GM13976 (cell line): ENCODE data around the gene CSF1.

Experiments
- DNase-seq: peaks from one replicate; pipeline ENCODE4 v3.0.0; 2012; ENCODE audit warnings: low spot score
- in situ Hi-C: fragments of 300-500 bp; cut with MboI; formaldehyde crosslinking; loops from one replicate; pipeline ENCODE4 v1.12.0; 2022; ENCODE audit warnings: low sequenced_read_pairs, mixed read lengths, inconsistent platforms; ENCODE audit not compliant: unreplicated experiment
- TF ChIP-seq, protein P1 (sequence below): IDR thresholded peaks from 2 replicates; pipeline ENCODE4 v1.5.1; 2012; ENCODE audit warnings: borderline replicate concordance, mild to moderate bottlenecking; ENCODE audit not compliant: insufficient read depth; ENCODE audit errors: extremely low read depth, missing control alignments, control extremely low read depth

CSF1 gene

DNA sequence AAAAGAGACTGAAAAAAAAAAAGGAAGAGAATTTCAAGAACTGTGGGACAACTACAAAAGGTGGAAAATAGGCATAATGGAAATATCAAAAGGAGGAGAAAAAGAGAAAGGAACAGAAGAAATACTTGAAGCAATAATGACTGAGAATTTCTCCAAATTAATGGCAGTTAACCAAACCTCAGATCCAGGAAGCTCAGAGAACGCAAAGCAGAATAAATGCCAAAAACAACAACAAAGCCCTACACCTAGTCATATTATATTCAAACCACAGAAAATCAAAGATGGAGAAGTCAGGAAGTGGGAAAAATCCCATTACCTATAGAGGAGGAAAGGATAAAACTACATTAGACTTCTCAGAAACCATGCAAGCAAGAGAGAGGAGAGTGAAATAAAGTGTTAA lies 53.2 kb downstream of the CSF1 start:
- in situ Hi-C loops: no loop called here
- TF ChIP-seq, protein P1, sequence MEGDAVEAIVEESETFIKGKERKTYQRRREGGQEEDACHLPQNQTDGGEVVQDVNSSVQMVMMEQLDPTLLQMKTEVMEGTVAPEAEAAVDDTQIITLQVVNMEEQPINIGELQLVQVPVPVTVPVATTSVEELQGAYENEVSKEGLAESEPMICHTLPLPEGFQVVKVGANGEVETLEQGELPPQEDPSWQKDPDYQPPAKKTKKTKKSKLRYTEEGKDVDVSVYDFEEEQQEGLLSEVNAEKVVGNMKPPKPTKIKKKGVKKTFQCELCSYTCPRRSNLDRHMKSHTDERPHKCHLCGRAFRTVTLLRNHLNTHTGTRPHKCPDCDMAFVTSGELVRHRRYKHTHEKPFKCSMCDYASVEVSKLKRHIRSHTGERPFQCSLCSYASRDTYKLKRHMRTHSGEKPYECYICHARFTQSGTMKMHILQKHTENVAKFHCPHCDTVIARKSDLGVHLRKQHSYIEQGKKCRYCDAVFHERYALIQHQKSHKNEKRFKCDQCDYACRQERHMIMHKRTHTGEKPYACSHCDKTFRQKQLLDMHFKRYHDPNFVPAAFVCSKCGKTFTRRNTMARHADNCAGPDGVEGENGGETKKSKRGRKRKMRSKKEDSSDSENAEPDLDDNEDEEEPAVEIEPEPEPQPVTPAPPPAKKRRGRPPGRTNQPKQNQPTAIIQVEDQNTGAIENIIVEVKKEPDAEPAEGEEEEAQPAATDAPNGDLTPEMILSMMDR: no peak
- DNase-seq: no peak

DNA sequence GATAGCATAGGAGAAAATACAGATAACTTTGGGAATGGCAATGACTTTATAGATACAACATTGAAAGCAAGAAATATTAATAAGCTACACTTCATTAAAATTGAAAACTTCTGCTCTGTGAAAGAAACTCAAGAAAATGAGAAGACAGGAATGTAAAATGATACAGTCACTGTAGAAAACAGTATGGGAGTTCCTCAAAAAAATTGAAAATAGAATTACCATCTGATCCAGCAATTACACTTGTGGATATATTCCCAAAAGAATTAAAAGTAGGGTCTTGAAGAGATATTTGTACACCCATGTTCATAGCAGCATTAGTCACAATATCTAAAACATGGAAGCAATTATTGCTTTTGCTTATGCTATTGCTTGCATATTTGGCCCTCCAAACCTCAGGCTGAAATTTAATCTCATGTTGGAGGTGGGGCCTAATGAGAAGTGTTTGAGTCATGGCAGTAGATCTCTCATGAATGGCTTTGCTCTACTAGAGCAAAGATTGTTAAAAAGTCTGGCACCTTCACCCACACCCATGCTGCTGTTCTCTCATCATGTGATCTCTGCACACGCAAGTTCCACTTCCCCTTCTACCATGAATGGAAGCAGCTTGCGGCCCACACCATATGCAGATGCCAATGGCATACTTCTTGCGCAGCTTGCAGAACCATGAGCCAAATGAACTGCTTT lies 58.6 kb downstream of the CSF1 start:
- DNase-seq: no peak
- in situ Hi-C loops: no loop called here
- TF ChIP-seq, protein P1: no peak

DNA sequence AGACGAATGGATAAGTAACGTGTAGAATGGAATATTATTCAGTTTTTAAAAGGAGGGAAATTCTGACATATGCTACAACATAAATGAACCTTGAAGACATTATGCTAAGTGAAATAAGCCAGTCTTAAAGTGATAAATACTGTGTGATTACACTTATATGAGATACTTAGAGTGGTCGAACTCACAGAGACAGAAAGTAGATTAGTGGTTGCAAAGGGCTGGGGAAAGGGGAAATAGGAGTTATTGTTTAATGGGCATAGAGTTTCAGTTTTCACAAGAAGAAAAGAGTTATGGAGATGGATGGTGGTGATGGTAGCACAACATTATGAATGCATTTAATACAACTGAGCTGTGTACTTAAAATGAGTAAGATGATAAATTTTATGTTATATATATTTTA lies 59.3 kb downstream of the CSF1 start:
- TF ChIP-seq, protein P1: no peak
- DNase-seq: no peak
- in situ Hi-C loops: no loop called here

DNA sequence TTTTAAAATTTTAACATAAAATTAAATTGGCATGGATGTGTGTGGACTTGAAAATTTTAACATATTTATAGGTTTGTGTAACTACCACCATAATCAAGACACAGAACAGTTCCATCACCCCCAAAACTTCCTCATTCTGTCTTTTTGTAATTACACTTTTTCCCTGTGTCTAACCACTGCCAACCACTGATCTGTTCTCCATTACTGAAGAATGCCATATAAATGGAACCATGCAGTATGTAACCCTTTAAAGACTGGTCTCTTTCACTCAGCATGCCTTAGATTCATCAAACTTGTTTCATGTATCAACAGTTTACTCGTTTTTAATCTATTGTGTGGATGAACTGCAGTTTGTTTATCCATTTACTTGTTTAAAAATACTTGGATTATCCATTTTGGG lies 60.9 kb downstream of the CSF1 start:
- DNase-seq: no peak
- TF ChIP-seq, protein P1: no peak
- in situ Hi-C loops: no loop called here

DNA sequence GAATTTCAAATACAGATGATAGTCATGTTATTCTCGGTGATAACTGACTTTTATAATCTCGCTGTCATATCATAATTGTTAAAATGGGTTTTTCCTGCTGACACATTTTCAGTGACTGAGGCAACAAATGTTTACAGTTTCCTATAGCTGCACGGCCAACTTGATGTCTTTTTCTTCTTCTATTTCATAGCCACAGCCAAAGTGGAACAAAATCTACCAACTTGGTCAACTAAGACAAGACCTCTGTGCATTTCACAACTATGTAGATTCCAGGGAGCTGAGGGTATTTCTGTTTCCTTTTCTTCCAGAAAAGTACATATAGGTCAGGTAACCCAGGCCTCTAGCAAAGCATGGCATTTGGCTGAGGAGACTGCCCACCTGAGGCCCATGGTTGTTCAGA lies 63.5 kb downstream of the CSF1 start:
- TF ChIP-seq, protein P1: no peak
- in situ Hi-C loops: no loop called here
- DNase-seq: no peak

DNA sequence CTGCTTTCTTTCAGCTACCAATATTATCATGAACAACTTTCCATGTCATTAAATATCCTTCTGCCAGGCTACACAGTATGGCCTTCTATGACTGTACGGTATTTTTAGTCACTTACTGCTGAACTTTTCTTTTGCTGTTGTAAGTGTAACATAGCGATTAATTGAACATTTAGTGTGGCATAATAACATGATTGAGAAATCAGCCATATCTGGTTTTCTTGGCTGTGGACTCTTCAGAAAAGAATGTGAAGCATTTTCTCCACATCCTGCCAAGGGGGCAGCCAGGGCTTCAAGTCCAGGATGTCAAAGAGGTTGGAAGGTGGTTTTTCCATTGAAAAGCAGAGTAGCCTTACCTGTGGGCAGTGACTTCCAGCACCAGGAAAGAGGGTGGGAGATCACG lies 65.1 kb downstream of the CSF1 start:
- TF ChIP-seq, protein P1: no peak
- DNase-seq: no peak
- in situ Hi-C loops: no loop called here
